Thymus (tissue), 11 donors: Measurements from ENCODE around the gene RUNX2. TPM values are rescaled to one million over a fixed set of nuclear protein-coding genes. Genes with fewer than 3 reads are reported as not detected.
"Not testable (repeated sequence)": the region's sequence is repeated elsewhere in the genome, so short reads cannot be mapped to it uniquely, and the experiment has no call there.

Source experiments
- DNase-seq, 9 donors: peaks; one replicate each; pipeline ENCODE4 v3.0.0-alpha.2; 2013; ENCODE audit warnings: low spot score in 9 of 9, low read depth in 6 of 9, missing footprints in 1 of 9
- H3K27ac ChIP-seq, 2 donors: one replicate each; pipeline ENCODE4 v1.5.1; 2013; ENCODE audit warnings: control low read depth in 1 of 2, low read depth in 1 of 2, low read length in 1 of 2, mild to moderate bottlenecking in 1 of 2, moderate library complexity in 1 of 2
- H3K27me3 ChIP-seq, 2 donors: one replicate each; pipeline ENCODE4 v1.5.1; 2013; ENCODE audit warnings: low read length in 1 of 2; ENCODE audit not compliant: control insufficient read depth in 2 of 2, insufficient read depth in 1 of 2
- H3K36me3 ChIP-seq, 2 donors: one replicate each; pipeline ENCODE4 v1.5.1; 2013; ENCODE audit warnings: low read length in 1 of 2, mild to moderate bottlenecking in 1 of 2, moderate library complexity in 1 of 2; ENCODE audit not compliant: control insufficient read depth in 2 of 2, insufficient read depth in 2 of 2
- H3K4me1 ChIP-seq, 2 donors: one replicate each; pipeline ENCODE4 v1.5.1; 2013; ENCODE audit warnings: low read length in 2 of 2; ENCODE audit not compliant: control insufficient read depth in 2 of 2, insufficient read depth in 2 of 2
- H3K4me3 ChIP-seq, 2 donors: one replicate each; pipeline ENCODE4 v1.5.1; 2013; ENCODE audit warnings: low read length in 2 of 2, control low read depth in 1 of 2, mild to moderate bottlenecking in 1 of 2
- H3K9me3 ChIP-seq, 2 donors: one replicate each; pipeline ENCODE4 v1.5.1; 2013; ENCODE audit warnings: low read length in 1 of 2, mild to moderate bottlenecking in 1 of 2; ENCODE audit not compliant: control insufficient read depth in 2 of 2, insufficient read depth in 1 of 2
- WGBS: extraction: QIAGEN DNeasy Blood & Tissue Kit; methylation state at CpG from one replicate; pipeline ENCODE4 v1.1.7; 2013; 5-methylcytosine and 5-hydroxymethylcytosine counted together
- polyA plus RNA-seq: library from polyadenylated mRNA; stranded (reverse); fragments of 200-250 nt; gene quantifications from one replicate; pipeline ENCODE4 v1.2.3, GENCODE V29; 2013
- total RNA-seq: library from RNA; stranded (reverse); fragments of 120-200 nt; gene quantifications from one replicate; pipeline ENCODE4 v1.2.4, GENCODE V29; 2013
- donor health status: healthy.

RUNX2 gene
- total and polyA plus RNA-seq, 2 donors, result 3.7 to 7.1 TPM

DNA sequence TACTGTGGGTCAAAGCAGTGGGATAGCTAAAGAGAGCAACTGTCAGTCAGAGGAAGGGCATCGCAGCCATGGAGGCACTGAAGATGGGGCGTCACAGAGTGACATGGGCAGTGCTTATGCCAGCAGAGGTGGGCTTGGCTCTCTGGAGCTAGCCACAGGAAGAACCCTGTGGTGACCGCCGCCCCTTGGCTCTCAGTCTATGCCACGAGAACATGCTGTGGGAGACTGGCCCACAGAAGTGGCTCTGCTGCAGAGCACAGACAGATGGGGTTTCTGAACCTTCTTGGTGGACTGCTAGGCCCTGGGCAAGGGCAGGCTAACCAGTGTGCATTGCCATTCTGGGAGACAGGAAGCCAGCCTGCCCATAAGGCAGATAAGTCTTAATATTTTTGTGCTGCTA is 339.6 kb downstream of the RUNX2 start:
- WGBS, result over 99% methylated on average over 5 of the region's 5 CpGs
- DNase-seq, result no peak

DNA sequence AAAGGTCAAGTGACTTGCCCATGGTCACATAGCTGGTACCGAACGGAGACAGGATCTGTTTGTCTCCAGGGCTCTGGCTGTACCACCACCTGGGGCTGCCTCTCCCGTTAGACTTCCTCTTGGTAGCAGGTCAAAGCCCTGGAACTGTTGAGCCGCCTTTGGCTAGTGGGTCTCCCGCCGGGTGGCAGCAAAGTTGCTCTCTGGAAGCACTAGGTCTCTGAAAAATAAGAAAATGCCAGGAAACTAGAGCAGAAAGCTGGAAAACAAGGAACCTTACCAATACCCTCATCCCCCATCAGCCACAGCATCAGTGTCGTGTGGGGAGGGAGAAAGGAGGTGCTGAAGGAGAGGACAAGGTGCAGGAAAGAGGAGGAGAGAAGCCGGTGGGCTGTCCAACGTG is 340.6 kb downstream of the RUNX2 start:
- no peaks in the 10 kb centered on the region for H3K36me3 ChIP-seq
- H3K9me3 ChIP-seq, result no peaks in the 10 kb centered on the region
- no peak overlapping the region for H3K27ac ChIP-seq
- no peak for DNase-seq
- 92% methylated on average over 9 of the region's 9 CpGs for WGBS
- no peak overlapping the region for H3K4me3 ChIP-seq
- peaks cover 0 to 9% of the 10 kb centered on the region in 2 donors for H3K4me1 ChIP-seq
- peaks cover 2 to 10% of the 10 kb centered on the region in 2 donors for H3K27me3 ChIP-seq

More for the DNA sequence above, 339.6 kb downstream of the RUNX2 start:
- Histone ChIP-seq H3K9me3 (no peaks in the 10 kb centered on the region), H3K4me3 (no peak overlapping the region), H3K27ac (no peak overlapping the region), H3K36me3 (no peaks in the 10 kb centered on the region), H3K27me3 (peaks cover 3 to 20% of the 10 kb centered on the region in 2 donors), H3K4me1 (peaks cover 0 to 15% of the 10 kb centered on the region in 2 donors)

GRCh38 chr6:45673167-45673566 is 345.0 kb downstream of the RUNX2 start:
- not testable (repeated sequence) for H3K36me3 ChIP-seq, H3K9me3 ChIP-seq, DNase-seq, H3K27me3 ChIP-seq, H3K4me3 ChIP-seq, H3K27ac ChIP-seq
- peaks cover 7 to 30% of the 10 kb centered on the region in 2 donors for H3K4me1 ChIP-seq
- WGBS, result over 99% methylated on average over 3 of the region's 6 CpGs

GRCh38 chr6:45675166-45675565 is 347.0 kb downstream of the RUNX2 start:
- H3K9me3 ChIP-seq, H3K27ac ChIP-seq, H3K36me3 ChIP-seq, H3K27me3 ChIP-seq, DNase-seq, H3K4me3 ChIP-seq: not testable (repeated sequence)
- H3K4me1 ChIP-seq, result peaks cover 7 to 32% of the 10 kb centered on the region in 2 donors
- 86% methylated on average over 13 of the region's 14 CpGs for WGBS

DNA sequence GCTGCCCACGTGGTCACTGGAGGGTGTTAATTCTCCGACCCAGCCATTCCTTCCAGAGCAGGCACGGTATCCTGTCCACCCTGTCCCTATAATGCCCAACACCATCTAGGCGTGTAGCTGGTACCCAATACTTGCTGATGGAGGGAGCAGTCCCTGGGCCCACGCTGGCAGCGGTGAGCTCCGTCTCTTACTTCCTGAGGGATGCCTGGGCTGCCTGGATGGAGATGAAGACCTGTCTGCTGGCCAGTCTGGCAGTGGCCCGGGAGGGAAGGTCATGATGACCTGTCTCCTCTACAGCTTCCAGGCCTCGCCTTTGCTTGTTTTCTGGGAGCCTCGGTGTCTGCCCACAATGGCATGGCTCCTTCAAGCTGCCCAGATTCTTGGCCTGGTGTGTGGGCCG is 347.5 kb downstream of the RUNX2 start:
- WGBS, result 98% methylated on average over 11 of the region's 11 CpGs
- peaks cover 1 to 7% of the 10 kb centered on the region in 2 donors for H3K9me3 ChIP-seq
- DNase-seq, result no peak
- peaks cover 7 to 32% of the 10 kb centered on the region in 2 donors for H3K4me1 ChIP-seq
- H3K36me3 ChIP-seq, result no peaks in the 10 kb centered on the region
- no peaks in the 10 kb centered on the region for H3K27me3 ChIP-seq
- no peak overlapping the region for H3K4me3 ChIP-seq
- no peak overlapping the region for H3K27ac ChIP-seq

GRCh38 chr6:45676380-45676779 is 348.2 kb downstream of the RUNX2 start:
- 76% methylated on average over 10 of the region's 10 CpGs for WGBS

GRCh38 chr6:45677381-45678284 is 349.5 kb downstream of the RUNX2 start:
- H3K4me1 ChIP-seq, result peaks cover 7 to 32% of the 10 kb centered on the region in 2 donors
- H3K9me3 ChIP-seq, result peaks cover 1 to 10% of the 10 kb centered on the region in 2 donors
- H3K36me3 ChIP-seq, result no peaks in the 10 kb centered on the region
- H3K27me3 ChIP-seq, result no peaks in the 10 kb centered on the region
- peak overlapping the region; percentile 37 to 73 for H3K27ac ChIP-seq
- WGBS, result under 1% methylated on average over 14 of the region's 14 CpGs
- peak in 5 of 9 donors; percentile 14 to 80 (median 37) for DNase-seq
- no peak overlapping the region for H3K4me3 ChIP-seq

More at GRCh38 chr6:45676380-45676779, 348.2 kb downstream of the RUNX2 start:
- Histone ChIP-seq H3K9me3 (peaks cover 1 to 7% of the 10 kb centered on the region in 2 donors), H3K27ac (no peak overlapping the region), H3K4me1 (peaks cover 7 to 32% of the 10 kb centered on the region in 2 donors), H3K27me3 (no peaks in the 10 kb centered on the region), H3K4me3 (no peak overlapping the region), H3K36me3 (no peaks in the 10 kb centered on the region)
- no peak for DNase-seq

DNA sequence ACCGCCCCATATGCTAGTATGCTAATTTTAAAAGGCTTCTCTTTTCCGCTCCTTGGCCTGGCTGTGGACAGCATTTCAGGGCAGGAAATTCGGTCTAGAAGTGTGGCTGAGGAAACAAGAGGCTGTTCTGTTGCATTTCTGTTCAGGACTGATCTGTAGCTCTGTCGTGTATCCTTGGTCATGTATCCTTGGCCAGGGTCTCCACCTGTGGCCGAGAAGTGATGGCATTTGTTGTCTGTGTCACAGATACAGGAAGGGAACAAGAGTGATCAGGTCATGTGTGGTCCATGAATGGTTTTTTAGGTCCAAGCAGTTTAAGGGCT is 350.1 kb downstream of the RUNX2 start:
- Histone ChIP-seq H3K36me3 (no peaks in the 10 kb centered on the region), H3K9me3 (peaks cover 1 to 10% of the 10 kb centered on the region in 2 donors), H3K4me3 (no peak overlapping the region), H3K4me1 (peaks cover 7 to 32% of the 10 kb centered on the region in 2 donors), H3K27ac (peak overlapping the region in 1 of 2 donors; percentile 73), H3K27me3 (no peaks in the 10 kb centered on the region)
- DNase-seq, result no peak
- 69% methylated on average over 5 of the region's 5 CpGs for WGBS

DNA sequence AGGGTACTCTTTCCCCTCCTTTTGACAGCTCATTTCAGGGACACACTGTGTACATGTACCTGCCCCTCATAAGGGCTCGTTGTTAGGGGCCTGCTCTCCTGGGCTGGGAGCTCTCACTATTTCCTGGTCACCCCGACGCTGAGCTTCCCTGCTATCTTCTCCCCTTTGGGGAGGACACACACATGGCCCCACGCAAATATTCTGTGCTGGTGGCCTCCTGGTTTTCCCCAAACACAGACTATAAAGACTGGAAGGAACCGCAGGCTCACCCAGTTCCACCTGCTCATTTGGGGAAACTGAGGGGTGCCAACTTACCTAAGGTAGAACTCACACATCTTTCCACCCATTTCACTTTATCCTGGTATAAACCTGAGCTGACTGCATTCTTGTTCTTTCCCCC is 351.0 kb downstream of the RUNX2 start:
- peaks cover 7 to 32% of the 10 kb centered on the region in 2 donors for H3K4me1 ChIP-seq
- peaks cover 1 to 10% of the 10 kb centered on the region in 2 donors for H3K9me3 ChIP-seq
- no peaks in the 10 kb centered on the region for H3K36me3 ChIP-seq
- H3K27me3 ChIP-seq, result no peaks in the 10 kb centered on the region
- no peak overlapping the region for H3K4me3 ChIP-seq
- WGBS, result 98% methylated on average over 5 of the region's 5 CpGs
- DNase-seq, result no peak
- H3K27ac ChIP-seq, result no peak overlapping the region
